ENCODE results near the gene OSCP1.
"Not testable (repeated sequence)": the region's sequence is repeated elsewhere in the genome, so short reads cannot be mapped to it uniquely, and the experiment has no call there.

OSCP1 gene

GRCh38 chr1:36450270-36450918, at the start of gene OSCP1:
Gene OSCP1 (minus strand): TSS chr1:36450451. CDS start chr1:36450369, 82 bp downstream.
- DNase-seq = peak; percentile 95

GRCh38 chr1:36497207-36497606, 47.0 kb upstream of the OSCP1 start:
- DNase-seq = no peak

- no peak for DNase-seq
Observed at GRCh38 chr1:36494971-36495370, 44.7 kb upstream of the OSCP1 start.

- no peak for DNase-seq
Observed at GRCh38 chr1:36493524-36493923, 43.3 kb upstream of the OSCP1 start.

GRCh38 chr1:36492491-36492890, 42.2 kb upstream of the OSCP1 start:
- DNase-seq = no peak

GRCh38 chr1:36489258-36490051, 39.2 kb upstream of the OSCP1 start:
- not testable (repeated sequence) for DNase-seq

GRCh38 chr1:36487906-36488305, 37.7 kb upstream of the OSCP1 start:
- DNase-seq = no peak

- DNase-seq = not testable (repeated sequence)
Observed at GRCh38 chr1:36487336-36487725, 37.1 kb upstream of the OSCP1 start.

GRCh38 chr1:36486439-36487335, 36.4 kb upstream of the OSCP1 start:
- no peak for DNase-seq

- no peak for DNase-seq
Observed at GRCh38 chr1:36486093-36486438, 35.8 kb upstream of the OSCP1 start.

GRCh38 chr1:36484099-36484498, 33.8 kb upstream of the OSCP1 start:
- no peak for DNase-seq

- no peak for DNase-seq
Observed at GRCh38 chr1:36482724-36483388, 32.6 kb upstream of the OSCP1 start, which contains the start of gene CSF3R. Gene CSF3R (minus strand): TSS chr1:36482913. CDS start chr1:36479496, 3,417 bp downstream.

- no peak for DNase-seq
Observed at GRCh38 chr1:36481771-36482723, 31.8 kb upstream of the OSCP1 start.

- no peak for DNase-seq
Observed at GRCh38 chr1:36481091-36481490, 30.8 kb upstream of the OSCP1 start.

- DNase-seq = no peak
Observed at GRCh38 chr1:36480161-36480560, 29.9 kb upstream of the OSCP1 start.

GRCh38 chr1:36479505-36480051, 29.3 kb upstream of the OSCP1 start:
- no peak for DNase-seq

- not testable (repeated sequence) for DNase-seq
Observed at GRCh38 chr1:36477615-36478014, 27.4 kb upstream of the OSCP1 start.

GRCh38 chr1:36476945-36477344, 26.7 kb upstream of the OSCP1 start:
- DNase-seq = no peak

GRCh38 chr1:36475910-36476604, 25.8 kb upstream of the OSCP1 start:
- no peak for DNase-seq

- no peak for DNase-seq
Observed at GRCh38 chr1:36475341-36475740, 25.1 kb upstream of the OSCP1 start.

GRCh38 chr1:36472656-36473055, 22.4 kb upstream of the OSCP1 start:
- no peak for DNase-seq

All from activated CD4-positive, alpha-beta T cell treated with anti-CD3 and anti-CD28 coated beads, Interleukin-10, Interleukin-2, amounts not matched to agents 100 ng/mL and 50 ng/mL, durations not matched to agents 16 hours and 8 hours (primary cell).